AG04449 (cell line): ENCODE measurements around the gene SECISBP2L.

Source experiments
- CTCF ChIA-PET: fragments of 350-600 bp; formaldehyde crosslinking; extraction: SDS; loops from one replicate; lab custom pipeline; 2021; ENCODE audit warnings: antibody characterized with exemption; lab: Yijun Ruan, JAX
- POLR2A ChIA-PET: fragments of 400-600, 350-600 bp; formaldehyde crosslinking; extraction: SDS; loops from one replicate; lab custom pipeline; 2020; ENCODE audit warnings: antibody characterized with exemption, inconsistent platforms; lab: Yijun Ruan, JAX
- DNase-seq: peaks from one replicate; pipeline ENCODE4 v3.0.0-alpha.2; 2010; ENCODE audit warnings: low read depth, low spot score
- H3K4me3 ChIP-seq: 2 replicates; pipeline ENCODE4 v1.5.1; 2011; ENCODE audit warnings: low read depth, mild to moderate bottlenecking, control low read depth, low read length
- TF ChIP-seq, protein P1 (sequence below): IDR thresholded peaks from one replicate; pipeline ENCODE4 v1.5.1; 2011; ENCODE audit warnings: mild to moderate bottlenecking, moderate library complexity, low read length, control low read depth, inconsistent platforms; ENCODE audit not compliant: insufficient read depth; ENCODE audit errors: missing control alignments

The SECISBP2L gene

DNA sequence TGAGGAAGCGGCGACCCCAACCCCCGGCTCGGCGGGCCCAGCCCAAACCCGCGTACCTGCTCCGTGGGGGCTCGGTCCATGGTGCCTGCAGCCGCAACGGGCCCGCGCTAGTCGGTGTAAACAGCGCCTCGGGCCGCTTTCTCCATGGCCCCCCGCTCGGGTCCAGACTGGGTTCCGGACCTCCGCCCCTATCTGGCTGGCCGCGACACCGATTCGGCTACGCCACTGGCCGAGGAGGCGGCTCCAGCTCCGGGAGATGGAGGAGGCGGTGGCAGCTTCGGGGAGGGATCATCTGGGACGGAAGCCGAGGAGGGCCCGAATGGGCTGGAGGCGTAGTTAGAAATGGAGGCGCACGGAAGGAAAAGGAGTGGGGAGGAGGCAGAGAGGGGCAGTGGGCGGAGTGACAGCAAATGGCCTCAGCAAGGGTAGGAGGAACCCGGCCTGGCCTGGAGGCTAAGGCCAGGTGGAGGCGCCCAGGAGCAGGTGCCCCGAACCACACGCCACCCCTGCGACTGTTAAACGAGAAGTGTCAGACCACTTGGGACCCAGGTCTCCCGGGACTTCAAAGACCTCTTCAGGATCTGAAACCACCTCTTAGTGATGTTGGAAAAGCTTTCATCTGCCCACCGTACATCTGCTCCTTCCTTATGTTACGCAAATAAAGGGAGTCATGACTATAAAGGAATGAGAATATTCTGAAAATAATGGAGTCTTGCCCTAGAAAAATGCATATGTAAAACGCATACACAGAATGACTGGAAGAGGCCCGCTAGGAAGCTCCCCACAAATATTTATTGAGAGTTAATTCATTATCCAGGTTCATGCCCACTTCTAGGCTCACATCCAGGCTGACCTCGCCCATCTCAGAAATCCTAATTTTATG, at the start of gene SECISBP2L:
Gene SECISBP2L, minus strand, starts transcription at position 227 of the 883 bp plus-strand sequence. Its CDS starts 147 bp downstream, at position 80.
- TF ChIP-seq, protein P1, sequence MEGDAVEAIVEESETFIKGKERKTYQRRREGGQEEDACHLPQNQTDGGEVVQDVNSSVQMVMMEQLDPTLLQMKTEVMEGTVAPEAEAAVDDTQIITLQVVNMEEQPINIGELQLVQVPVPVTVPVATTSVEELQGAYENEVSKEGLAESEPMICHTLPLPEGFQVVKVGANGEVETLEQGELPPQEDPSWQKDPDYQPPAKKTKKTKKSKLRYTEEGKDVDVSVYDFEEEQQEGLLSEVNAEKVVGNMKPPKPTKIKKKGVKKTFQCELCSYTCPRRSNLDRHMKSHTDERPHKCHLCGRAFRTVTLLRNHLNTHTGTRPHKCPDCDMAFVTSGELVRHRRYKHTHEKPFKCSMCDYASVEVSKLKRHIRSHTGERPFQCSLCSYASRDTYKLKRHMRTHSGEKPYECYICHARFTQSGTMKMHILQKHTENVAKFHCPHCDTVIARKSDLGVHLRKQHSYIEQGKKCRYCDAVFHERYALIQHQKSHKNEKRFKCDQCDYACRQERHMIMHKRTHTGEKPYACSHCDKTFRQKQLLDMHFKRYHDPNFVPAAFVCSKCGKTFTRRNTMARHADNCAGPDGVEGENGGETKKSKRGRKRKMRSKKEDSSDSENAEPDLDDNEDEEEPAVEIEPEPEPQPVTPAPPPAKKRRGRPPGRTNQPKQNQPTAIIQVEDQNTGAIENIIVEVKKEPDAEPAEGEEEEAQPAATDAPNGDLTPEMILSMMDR: peak; percentile 47
- ChIA-PET CTCF (interaction anchor here (0.7 to 3.1 kb wide), 11 partner anchors 9 to 187 kb away, joined by 3 to 10 read pairs (median 4); no protein-coding TSS in a partner anchor), POLR2A (interaction anchor here (0.6 to 1.5 kb wide), 5 partner anchors 8 to 110 kb away, joined by 3 read pairs; no protein-coding TSS in a partner anchor)
- peak; percentile 59 for DNase-seq
- peak within 1 kb of the TSS; percentile 83 for H3K4me3 ChIP-seq

DNA sequence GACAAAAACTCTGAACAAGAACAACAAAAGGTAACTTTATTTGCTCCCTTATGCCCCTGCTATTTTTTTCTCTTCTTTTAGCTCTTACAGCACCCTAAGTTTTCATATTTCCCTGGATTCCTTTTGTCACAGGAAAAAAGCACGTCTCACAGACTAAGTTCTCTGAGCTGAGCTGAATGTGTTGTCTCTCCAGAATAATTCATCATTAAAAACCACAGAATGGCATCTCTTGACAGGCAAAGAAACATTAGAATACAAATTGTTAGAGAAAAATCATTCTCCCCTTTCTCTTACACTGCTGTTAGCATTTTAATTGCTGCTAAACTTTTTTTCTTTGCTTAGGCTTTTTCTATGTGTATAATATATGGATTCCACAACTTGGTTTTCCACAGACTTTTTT, 48.7 kb upstream of the SECISBP2L start:
- ChIA-PET POLR2A (no interaction called here), CTCF (interaction anchor here (1.6 kb wide), 1 partner anchor 52 kb away, joined by 3 read pairs; no protein-coding TSS in a partner anchor)
- no peak overlapping the region for H3K4me3 ChIP-seq
- TF ChIP-seq, protein P1: no peak
- no peak for DNase-seq

DNA sequence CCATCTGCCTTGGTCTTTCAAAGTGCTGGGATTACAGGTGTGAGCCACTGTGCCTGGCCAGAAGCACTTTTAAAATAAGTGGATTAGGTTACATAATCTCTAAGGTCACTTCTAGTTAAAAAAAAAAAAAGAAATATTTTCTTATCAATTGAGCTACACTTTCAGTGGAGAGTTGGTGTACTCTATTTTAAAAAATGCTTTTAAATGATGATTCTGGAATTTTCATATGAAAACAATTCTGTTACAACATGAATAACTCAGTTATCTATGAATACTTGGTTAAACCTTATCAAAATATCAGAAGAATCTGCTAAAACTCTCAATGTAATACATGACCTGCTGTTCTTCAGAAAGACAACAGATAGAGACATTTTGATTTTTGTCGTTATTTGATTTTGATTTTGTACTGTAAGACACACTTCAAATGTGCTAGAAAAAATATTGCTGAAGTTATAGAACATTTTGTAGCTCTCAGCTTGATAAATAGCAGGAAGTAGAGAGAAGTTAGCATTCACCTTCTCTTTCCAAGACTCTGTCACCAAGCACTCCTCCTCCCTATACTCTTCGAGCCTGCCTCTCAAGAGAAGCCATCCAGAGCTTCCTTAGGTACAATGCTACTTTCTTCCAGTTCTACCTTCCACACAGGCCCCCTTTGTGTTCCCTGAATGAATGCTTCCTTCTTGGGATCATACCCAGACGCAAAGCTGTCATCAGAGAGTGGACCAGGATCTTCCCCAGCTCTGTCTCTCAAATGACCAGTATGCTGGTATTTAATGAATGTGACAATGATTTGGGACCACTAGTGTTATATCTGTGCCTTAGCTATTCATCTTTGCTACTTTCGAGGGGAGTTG, 47.2 kb upstream of the SECISBP2L start:
- no peak overlapping the region for H3K4me3 ChIP-seq
- TF ChIP-seq, protein P1: no peak
- POLR2A ChIA-PET: interaction anchor here (0.6 kb wide), 1 partner anchor 12 kb away, joined by 3 read pairs; no protein-coding TSS in a partner anchor
- CTCF ChIA-PET: interaction anchor here (0.7 to 1.6 kb wide), 5 partner anchors 9 to 232 kb away, joined by 3 to 4 read pairs (median 3); no protein-coding TSS in a partner anchor
- DNase-seq: no peak

DNA sequence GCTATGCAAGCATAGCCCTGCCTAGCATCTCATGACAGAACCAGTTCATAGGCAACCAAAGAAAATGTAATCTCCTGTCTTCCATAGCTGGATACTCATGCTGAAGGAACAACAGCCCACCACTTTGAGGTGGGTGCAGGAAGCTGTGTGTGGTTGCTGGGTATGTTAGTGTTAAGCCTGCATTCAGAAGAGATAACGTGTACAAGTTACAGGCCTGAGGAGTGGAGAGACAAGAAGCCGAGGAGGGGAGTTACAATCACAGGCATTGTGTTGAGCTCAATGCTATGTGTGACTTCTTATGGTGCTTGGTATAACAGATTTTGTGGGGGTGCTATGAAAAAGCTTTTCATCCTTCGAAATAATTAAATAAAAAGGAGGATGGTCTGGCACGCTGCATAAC, 42.8 kb upstream of the SECISBP2L start:
- POLR2A ChIA-PET: no interaction called here
- no peak for DNase-seq
- CTCF ChIA-PET: interaction anchor here (1.1 kb wide), 1 partner anchor 11 kb away, joined by 4 read pairs; no protein-coding TSS in a partner anchor
- H3K4me3 ChIP-seq: no peak overlapping the region
- TF ChIP-seq, protein P1: no peak

GRCh38 chr15:49085696-49086459, 39.6 kb upstream of the SECISBP2L start:
- ChIA-PET CTCF (interaction anchor here (1.7 kb wide), 1 partner anchor 110 kb away, joined by 3 read pairs; no protein-coding TSS in a partner anchor), POLR2A (no interaction called here)
- no peak for DNase-seq
- H3K4me3 ChIP-seq: no peak overlapping the region
- TF ChIP-seq, protein P1: no peak
